Activated CD8-positive, alpha-beta memory T cell treated with anti-CD3 and anti-CD28 coated beads, Interleukin-2, amount 50 U/mL, for 1 hour (primary cell): ENCODE data around the gene PIEZO2.

Experiments
- DNase-seq: peaks from one replicate; pipeline ENCODE4 v3.0.0-alpha.2; 2020; ENCODE audit errors: extremely low read depth

The PIEZO2 gene

GRCh38 chr18:11113046-11113548 lies 36.3 kb downstream of the PIEZO2 start:
- DNase-seq: no peak

GRCh38 chr18:11112286-11112685 lies 37.1 kb downstream of the PIEZO2 start:
- DNase-seq: no peak

- no peak for DNase-seq
Observed at GRCh38 chr18:11110509-11110908, 38.9 kb downstream of the PIEZO2 start.

DNA sequence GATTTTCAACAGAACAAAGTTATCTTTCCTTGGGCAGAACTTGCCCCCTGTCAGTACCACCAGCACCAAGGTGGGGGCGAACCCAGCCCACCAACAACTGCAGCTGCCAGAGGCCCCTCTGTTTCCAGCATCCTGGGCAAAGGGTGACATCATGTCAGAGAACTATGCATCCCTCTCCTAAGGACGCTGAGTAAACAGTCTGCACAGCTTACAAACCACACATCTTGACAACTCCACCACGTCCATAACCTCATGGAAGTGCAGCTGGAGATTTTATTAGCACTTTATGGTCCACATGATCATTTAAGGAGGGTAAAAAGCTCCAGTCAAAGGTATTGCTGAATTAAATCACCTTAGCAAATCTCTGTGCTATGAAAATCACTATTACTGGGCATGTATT lies 40.4 kb downstream of the PIEZO2 start:
- no peak for DNase-seq

GRCh38 chr18:11106894-11107293 lies 42.5 kb downstream of the PIEZO2 start:
- DNase-seq: no peak

GRCh38 chr18:11105463-11105862 lies 43.9 kb downstream of the PIEZO2 start:
- no peak for DNase-seq

DNA sequence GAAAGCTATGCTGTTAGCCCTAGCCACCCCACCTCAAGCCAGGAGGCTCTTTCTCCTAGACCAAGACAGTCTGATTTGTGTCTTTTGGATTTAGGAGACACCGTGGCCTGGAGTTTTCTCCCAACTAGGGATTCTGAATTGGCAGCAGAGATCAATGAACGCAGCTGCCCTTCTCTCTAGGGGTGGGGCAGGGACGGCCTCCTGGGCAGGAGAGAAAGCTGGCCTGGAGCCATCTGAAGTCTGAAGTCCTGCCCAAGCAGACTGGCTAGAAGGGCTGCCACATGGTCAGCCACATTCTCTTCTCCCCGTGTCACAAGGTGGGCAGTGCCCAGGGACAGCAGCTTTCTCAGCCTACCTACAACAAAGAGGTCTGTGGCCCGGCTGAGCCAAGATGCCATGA lies 45.1 kb downstream of the PIEZO2 start:
- DNase-seq: no peak

GRCh38 chr18:11096839-11097750 lies 52.3 kb downstream of the PIEZO2 start:
- no peak for DNase-seq

- DNase-seq: no peak
Observed at GRCh38 chr18:11096411-11096810, 53.0 kb downstream of the PIEZO2 start.

- no peak for DNase-seq
Observed at GRCh38 chr18:11095674-11096293, 53.6 kb downstream of the PIEZO2 start.

- no peak for DNase-seq
Observed at GRCh38 chr18:11095211-11095610, 54.2 kb downstream of the PIEZO2 start.

GRCh38 chr18:11091746-11092145 lies 57.6 kb downstream of the PIEZO2 start:
- DNase-seq: no peak

DNA sequence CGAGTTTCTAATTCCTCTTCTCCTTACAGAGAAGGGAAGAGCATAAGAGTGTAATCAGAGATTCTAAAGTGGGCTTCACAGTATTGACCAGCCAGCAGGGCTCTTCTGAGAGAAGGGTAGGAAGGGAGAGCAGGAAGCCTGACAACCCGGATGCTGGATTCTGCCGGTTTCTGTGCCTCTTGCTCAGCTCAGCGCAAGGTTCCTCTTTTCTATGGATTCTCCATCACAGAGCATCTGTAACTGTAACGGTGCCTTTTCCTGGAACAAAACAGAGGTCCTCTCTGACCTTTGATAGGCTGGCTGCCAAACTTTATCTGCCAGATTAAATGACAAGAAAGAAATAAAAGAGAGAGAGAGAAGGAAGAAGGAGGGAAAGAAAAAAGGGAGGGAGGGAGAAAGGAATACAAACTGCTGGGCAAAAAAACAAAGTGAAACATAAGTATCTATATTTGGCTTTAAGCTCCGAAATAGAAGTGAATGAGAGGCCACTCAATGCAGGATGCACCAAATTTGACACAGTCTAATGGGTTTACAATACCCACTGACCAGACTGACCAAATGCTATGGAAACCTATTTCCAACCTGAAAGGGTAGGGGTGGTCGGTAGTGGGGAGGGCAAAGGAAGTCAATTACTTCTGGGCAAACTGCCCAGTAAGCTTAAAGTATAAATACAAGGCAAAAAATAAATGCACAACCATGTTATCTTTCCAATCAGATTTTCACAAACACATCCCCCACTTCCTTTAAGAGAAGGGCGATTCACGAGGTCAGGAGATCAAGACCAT lies 59.2 kb downstream of the PIEZO2 start:
- DNase-seq: no peak

GRCh38 chr18:11081009-11081532 lies 68.3 kb downstream of the PIEZO2 start:
- no peak for DNase-seq

GRCh38 chr18:11078491-11078890 lies 70.9 kb downstream of the PIEZO2 start:
- no peak for DNase-seq

GRCh38 chr18:11077548-11078187 lies 71.7 kb downstream of the PIEZO2 start:
- no peak for DNase-seq

- no peak for DNase-seq
Observed at GRCh38 chr18:11074889-11075288, 74.5 kb downstream of the PIEZO2 start.

DNA sequence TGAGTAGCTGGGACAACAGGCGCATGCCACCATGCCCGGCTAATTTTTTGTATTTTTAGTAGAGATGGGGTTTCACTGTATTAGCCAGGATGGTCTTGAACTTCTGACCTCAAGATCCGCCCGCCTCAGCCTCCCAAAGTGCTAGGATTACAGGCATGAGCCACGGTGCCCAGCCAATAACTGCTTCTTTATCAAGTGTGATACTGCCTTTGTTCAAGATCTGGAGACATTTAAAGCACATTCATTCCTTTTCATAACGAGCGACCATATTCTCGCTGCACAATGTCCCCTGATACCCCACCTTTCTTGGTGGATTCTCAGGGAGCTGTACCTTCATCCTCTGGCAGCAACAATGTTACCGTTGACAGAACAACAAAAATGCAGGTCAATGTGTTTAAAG lies 75.4 kb downstream of the PIEZO2 start:
- DNase-seq: no peak

DNA sequence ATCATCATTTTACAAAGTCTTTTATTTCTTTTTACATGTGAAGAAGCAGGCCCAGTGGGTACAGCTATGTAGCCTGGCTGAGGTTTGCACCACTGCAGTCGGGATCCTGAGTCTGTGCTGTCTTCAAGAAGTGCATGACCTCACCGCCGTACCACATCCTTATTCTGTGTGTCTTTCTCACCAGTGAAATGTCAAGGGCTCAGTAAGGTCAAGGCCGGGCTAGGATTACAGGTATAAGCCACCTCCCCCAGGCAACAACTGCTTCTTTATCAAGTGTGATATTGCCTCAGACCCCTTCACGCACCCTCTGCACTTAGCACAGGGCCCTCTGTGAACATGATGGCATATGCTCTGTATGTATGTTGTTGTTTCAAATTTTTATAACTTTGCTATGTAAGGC lies 76.7 kb downstream of the PIEZO2 start:
- no peak for DNase-seq

DNA sequence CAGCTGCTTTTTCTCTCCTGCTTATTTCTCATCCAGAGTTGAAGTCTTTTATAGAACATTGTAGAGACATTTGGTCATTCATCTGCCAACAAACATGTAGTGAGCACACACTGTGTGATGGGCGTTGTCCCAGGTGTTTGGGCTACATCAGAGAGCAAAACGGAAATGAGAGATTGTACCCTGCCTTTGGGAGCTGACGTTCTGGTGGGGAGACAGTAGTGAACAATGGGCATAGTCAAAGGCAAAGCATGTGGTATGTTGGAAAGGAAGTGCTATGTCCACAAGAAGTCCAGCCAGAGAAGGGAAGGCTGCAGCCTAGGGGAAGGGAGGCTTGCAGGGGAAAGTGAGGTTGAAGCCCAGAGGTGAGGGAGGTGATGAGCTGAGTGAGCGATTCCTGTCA lies 78.1 kb downstream of the PIEZO2 start:
- no peak for DNase-seq

- DNase-seq: no peak
Observed at GRCh38 chr18:11070593-11070992, 78.8 kb downstream of the PIEZO2 start.

DNA sequence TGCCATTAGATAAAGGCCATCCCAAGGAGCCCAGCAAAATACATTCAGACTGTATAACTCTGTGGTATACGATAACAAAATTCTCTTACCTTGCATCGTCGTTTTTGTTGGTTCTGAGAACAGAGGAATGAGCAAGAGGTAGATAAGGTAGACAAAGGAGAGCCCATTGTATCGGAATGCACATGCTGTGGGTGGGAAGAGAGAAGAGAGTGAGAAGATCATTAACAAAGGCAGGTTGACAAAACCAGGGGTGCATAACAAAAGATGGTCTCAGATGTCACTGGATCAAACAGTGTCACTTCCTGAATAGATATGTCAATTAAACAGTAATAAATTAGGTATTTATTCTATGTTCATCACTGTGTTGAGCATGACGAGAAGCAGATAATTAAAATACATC lies 83.3 kb downstream of the PIEZO2 start:
- no peak for DNase-seq
